ENCODE results near the gene NIPSNAP2.
"Not testable (repeated sequence)": the region's sequence is repeated elsewhere in the genome, so short reads cannot be mapped to it uniquely, and the experiment has no call there.

Gene NIPSNAP2

DNA sequence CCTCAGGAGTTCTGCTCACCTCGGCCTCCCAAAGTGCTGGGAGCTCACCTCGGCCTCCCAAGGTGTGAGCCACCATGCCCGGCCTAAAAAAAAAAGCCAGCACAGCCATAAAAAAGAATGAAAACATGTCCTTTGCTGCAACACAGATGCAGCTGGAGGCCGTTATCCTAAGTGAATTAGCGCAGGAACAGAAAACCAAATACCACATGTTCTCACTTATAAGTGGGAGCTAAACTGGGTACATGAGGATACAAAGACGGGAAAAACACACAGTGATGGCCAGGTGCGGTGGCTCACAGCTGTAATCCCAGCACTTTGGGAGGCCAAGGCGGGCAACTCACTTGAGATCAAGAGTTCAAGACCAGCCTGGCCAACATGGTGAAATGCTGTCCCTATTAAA lies 66.0 kb downstream of the NIPSNAP2 start:
- H3K4me1 Mint-ChIP-seq, result peaks cover 16% of the 10 kb centered on the region

DNA sequence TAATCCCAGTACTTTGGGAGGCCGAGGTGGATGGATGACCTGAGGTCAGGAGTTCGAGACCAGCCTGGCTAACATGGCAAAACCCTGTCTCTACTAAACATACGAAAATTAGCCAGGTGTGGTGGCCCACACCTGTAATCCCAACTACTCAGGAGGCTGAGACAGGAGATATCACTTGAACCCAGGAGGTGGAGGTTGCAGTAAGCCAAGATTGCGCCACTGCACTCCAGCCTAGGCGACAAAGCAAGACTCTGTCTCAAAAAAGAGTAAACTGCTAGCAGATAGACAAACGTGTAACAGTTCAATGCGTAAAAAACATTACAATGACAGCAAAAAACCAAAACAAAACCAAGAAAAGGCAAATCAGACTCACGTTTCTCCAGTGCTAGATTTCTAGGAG lies 67.2 kb downstream of the NIPSNAP2 start:
- DNase-seq; H3K27ac Mint-ChIP-seq; H3K27me3 Mint-ChIP-seq (ENCODE audit: low read depth, poor library complexity); H3K9me3 Mint-ChIP-seq; H3K4me3 Mint-ChIP-seq: not testable (repeated sequence)
- H3K36me3 Mint-ChIP-seq (ENCODE audit: low read depth), result peaks cover 47% of the 10 kb centered on the region
- H3K4me1 Mint-ChIP-seq, result peaks cover 16% of the 10 kb centered on the region

More for the DNA sequence above, 66.0 kb downstream of the NIPSNAP2 start:
- Mint-ChIP-seq H3K36me3 (ENCODE audit: low read depth) (peaks cover 56% of the 10 kb centered on the region), H3K4me3 (no peak overlapping the region), H3K27ac (no peak overlapping the region), H3K9me3 (no peaks in the 10 kb centered on the region), H3K27me3 (ENCODE audit: low read depth, poor library complexity) (no peaks in the 10 kb centered on the region)
- TF ChIP-seq, protein P1, sequence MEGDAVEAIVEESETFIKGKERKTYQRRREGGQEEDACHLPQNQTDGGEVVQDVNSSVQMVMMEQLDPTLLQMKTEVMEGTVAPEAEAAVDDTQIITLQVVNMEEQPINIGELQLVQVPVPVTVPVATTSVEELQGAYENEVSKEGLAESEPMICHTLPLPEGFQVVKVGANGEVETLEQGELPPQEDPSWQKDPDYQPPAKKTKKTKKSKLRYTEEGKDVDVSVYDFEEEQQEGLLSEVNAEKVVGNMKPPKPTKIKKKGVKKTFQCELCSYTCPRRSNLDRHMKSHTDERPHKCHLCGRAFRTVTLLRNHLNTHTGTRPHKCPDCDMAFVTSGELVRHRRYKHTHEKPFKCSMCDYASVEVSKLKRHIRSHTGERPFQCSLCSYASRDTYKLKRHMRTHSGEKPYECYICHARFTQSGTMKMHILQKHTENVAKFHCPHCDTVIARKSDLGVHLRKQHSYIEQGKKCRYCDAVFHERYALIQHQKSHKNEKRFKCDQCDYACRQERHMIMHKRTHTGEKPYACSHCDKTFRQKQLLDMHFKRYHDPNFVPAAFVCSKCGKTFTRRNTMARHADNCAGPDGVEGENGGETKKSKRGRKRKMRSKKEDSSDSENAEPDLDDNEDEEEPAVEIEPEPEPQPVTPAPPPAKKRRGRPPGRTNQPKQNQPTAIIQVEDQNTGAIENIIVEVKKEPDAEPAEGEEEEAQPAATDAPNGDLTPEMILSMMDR (IDR thresholded peaks at IDR 0.05), result no peak
- no peak for DNase-seq

DNA sequence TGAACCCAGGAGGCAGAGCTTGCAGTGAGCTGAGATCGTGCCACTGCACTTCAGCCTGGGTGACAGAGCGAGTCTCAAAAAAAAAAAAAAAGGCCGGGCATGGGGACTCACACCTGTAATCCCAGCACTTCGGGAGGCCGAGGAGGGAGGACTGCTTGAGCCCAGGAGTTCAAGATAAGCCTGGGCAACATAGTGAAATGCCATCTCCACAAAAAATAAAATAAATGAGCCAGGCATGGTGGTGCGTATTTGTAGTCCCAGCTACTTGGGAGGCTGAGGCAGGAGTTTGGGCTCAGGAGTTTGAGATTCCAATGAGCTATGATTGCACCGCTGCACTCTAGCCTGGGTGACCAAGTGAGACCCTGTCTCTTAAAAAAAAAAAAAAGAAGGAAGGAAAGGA lies 68.2 kb downstream of the NIPSNAP2 start:
- H3K4me3 Mint-ChIP-seq, result peak overlapping the region; percentile 91
- not testable (repeated sequence) for DNase-seq; H3K9me3 Mint-ChIP-seq; H3K27ac Mint-ChIP-seq; H3K27me3 Mint-ChIP-seq (ENCODE audit: low read depth, poor library complexity)
- peaks cover 16% of the 10 kb centered on the region for H3K4me1 Mint-ChIP-seq
- H3K36me3 Mint-ChIP-seq (ENCODE audit: low read depth), result peaks cover 38% of the 10 kb centered on the region

DNA sequence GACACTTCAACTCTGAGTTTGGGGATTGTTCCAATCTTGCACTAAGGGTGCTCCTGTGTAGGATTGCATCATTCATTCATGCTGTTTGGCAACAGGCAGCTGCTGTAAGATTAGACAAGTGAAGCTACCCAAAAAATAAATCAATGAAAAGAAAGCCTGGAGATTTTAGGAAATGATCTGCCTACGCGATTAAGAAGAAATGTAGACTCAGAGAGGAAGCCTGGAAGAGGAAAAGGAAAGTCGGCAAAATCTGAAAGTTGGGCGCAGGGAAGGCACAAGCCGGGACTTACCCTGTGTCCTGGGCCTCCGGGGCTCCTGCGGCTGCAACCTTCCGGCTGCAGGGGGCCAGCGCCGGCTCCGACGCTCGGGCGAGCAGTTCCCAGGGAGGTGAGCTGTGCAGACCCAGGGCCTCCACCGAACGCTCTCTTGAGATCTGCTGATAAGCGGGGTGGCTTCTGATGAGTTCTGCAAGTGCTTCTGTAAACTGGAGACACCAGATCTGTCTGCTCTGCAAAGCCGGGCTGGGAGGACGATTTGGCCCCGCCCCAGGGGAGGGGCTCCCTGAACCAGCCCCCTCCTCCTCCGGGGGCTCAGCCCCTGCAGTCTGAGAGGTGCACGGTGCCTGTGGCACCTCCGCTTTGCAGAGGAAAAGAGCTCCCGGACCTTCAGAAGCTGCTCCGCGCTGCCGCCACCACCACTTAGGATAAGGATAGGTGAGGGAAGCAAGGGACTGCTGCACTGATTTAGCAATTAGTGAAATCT lies 69.5 kb downstream of the NIPSNAP2 start:
- Mint-ChIP-seq H3K9me3 (no peaks in the 10 kb centered on the region), H3K27ac (peak overlapping the region; percentile 48), H3K4me1 (peaks cover 16% of the 10 kb centered on the region), H3K4me3 (peak overlapping the region; percentile 91), H3K27me3 (ENCODE audit: low read depth, poor library complexity) (peaks cover 2% of the 10 kb centered on the region), H3K36me3 (ENCODE audit: low read depth) (peaks cover 30% of the 10 kb centered on the region)
- DNase-seq, result peak; percentile 88
- TF ChIP-seq, protein P1 (IDR thresholded peaks at IDR 0.05), result peak; percentile 23

GRCh38 chr7:56040730-56041129 lies 76.3 kb downstream of the NIPSNAP2 start:
- Mint-ChIP-seq H3K27ac (peak overlapping the region; percentile 77), H3K4me1 (no peaks in the 10 kb centered on the region), H3K4me3 (no peak overlapping the region), H3K27me3 (ENCODE audit: low read depth, poor library complexity) (peaks cover 2% of the 10 kb centered on the region), H3K36me3 (ENCODE audit: low read depth) (peaks cover 38% of the 10 kb centered on the region), H3K9me3 (no peaks in the 10 kb centered on the region)
- DNase-seq, result no peak
- TF ChIP-seq, protein P1 (IDR thresholded peaks at IDR 0.05), result no peak

DNA sequence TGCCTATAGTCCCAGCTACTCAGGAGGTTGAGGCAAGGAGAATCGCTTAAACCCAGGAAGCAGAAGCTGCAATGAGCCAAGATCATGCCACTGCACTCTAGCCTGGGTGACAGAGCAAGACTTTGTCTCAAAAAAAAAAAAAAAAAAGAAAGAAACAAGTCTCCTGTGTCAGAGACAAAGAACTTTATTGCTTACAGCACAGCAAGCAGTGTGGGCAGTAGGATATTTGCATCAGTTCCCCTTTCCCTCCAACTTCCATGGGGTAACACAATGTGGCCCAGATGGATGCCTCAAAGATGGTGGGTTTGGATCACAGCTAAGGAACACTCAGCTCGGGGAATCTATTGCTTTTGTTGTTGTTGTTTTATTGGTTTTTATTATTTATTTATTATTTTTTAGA lies 81.4 kb downstream of the NIPSNAP2 start:
- H3K27me3 Mint-ChIP-seq (ENCODE audit: low read depth, poor library complexity); H3K9me3 Mint-ChIP-seq; H3K4me3 Mint-ChIP-seq; DNase-seq; H3K27ac Mint-ChIP-seq: not testable (repeated sequence)
- Mint-ChIP-seq H3K36me3 (ENCODE audit: low read depth) (peaks cover 27% of the 10 kb centered on the region), H3K4me1 (peaks cover 18% of the 10 kb centered on the region)

DNA sequence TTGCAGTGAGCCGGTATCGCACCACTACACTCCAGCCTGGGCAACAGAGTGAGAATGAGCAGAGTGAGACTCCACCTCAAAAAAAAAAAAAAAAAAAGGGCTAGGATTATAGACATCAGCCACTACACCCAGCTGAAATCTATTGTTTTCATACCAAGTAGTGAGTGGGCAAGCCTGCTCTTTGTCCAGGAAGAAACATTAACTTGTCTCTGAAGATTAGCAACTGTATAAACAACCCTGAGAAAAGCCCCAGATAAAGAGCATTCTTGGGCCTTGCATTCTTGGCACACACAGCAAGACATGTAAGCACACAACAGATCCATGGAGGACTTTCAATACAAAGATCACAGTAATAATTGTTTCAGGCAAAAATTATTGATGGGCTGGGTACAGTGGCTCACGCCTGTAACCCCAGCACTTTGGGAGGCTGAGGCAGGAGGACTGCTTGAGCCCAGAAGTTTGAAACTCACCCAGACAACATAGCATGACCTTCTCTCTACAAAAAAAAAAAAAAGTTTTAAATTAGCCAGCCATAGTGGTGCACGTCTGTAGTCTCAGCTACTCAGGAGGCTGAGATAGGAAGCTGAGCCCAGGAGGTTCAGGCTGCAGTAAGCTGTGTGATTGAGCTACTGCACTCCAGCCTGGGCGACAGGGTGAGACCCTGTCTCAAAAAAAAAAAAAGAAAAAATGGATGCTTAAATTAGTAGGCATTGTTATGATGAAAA lies 82.5 kb downstream of the NIPSNAP2 start:
- no peaks in the 10 kb centered on the region for H3K27me3 Mint-ChIP-seq (ENCODE audit: low read depth, poor library complexity)
- TF ChIP-seq, protein P1 (IDR thresholded peaks at IDR 0.05), result no peak
- H3K9me3 Mint-ChIP-seq, result no peaks in the 10 kb centered on the region
- DNase-seq, result no peak
- H3K27ac Mint-ChIP-seq, result peak overlapping the region; percentile 12
- no peak overlapping the region for H3K4me3 Mint-ChIP-seq
- peaks cover 23% of the 10 kb centered on the region for H3K4me1 Mint-ChIP-seq
- peaks cover 20% of the 10 kb centered on the region for H3K36me3 Mint-ChIP-seq (ENCODE audit: low read depth)

- not testable (repeated sequence) for H3K27ac Mint-ChIP-seq; H3K4me3 Mint-ChIP-seq; H3K9me3 Mint-ChIP-seq; H3K27me3 Mint-ChIP-seq (ENCODE audit: low read depth, poor library complexity); DNase-seq
- peaks cover 28% of the 10 kb centered on the region for H3K4me1 Mint-ChIP-seq
- peaks cover 13% of the 10 kb centered on the region for H3K36me3 Mint-ChIP-seq (ENCODE audit: low read depth)
Observed at GRCh38 chr7:56047446-56048116, 83.2 kb downstream of the NIPSNAP2 start.

Data from nephron progenitor cell (in vitro differentiated cells).